Measurements from ENCODE around the gene MPDU1. TPM values are rescaled to one million over a fixed set of nuclear protein-coding genes. Genes with fewer than 3 reads are reported as not detected.

Gene MPDU1
- total RNA-seq, 1 donor from 2014 or later: 36.7 TPM

- peak; percentile 43 for ATAC-seq
Observed at GRCh38 chr17:7560172-7561027, 23.3 kb upstream of the MPDU1 start.

GRCh38 chr17:7561028-7561575 is 22.6 kb upstream of the MPDU1 start:
- peak; percentile 80 for ATAC-seq

GRCh38 chr17:7561589-7562207 is 22.0 kb upstream of the MPDU1 start, which contains the start of gene SENP3:
Gene SENP3 (plus strand): TSS chr17:7561919. CDS start chr17:7563077, 1,158 bp downstream.
- peak; percentile 85 for ATAC-seq

- no peak for ATAC-seq
Observed at GRCh38 chr17:7562208-7562605, 21.4 kb upstream of the MPDU1 start.

GRCh38 chr17:7563115-7563869 is 20.4 kb upstream of the MPDU1 start:
- ATAC-seq: no peak

- no peak for ATAC-seq
Observed at GRCh38 chr17:7569571-7569970, 14.1 kb upstream of the MPDU1 start.

GRCh38 chr17:7570351-7570750 is 13.3 kb upstream of the MPDU1 start:
- no peak for ATAC-seq

- no peak for ATAC-seq
Observed at GRCh38 chr17:7572338-7572587, 11.4 kb upstream of the MPDU1 start.

- peak; percentile 91 for ATAC-seq
Observed at GRCh38 chr17:7572588-7573323, 10.9 kb upstream of the MPDU1 start.

- ATAC-seq: peak; percentile 65
Observed at GRCh38 chr17:7573324-7574080, 10.2 kb upstream of the MPDU1 start.

- ATAC-seq: no peak
Observed at GRCh38 chr17:7574176-7574953, 9.3 kb upstream of the MPDU1 start.

- ATAC-seq: no peak
Observed at GRCh38 chr17:7575481-7575883, 8.2 kb upstream of the MPDU1 start.

- ATAC-seq: no peak
Observed at GRCh38 chr17:7575959-7576358, 7.7 kb upstream of the MPDU1 start.

GRCh38 chr17:7576432-7576937 is 7.2 kb upstream of the MPDU1 start:
- ATAC-seq: no peak

GRCh38 chr17:7577327-7578199 is 6.1 kb upstream of the MPDU1 start:
- ATAC-seq: no peak

GRCh38 chr17:7579001-7579833 is 4.4 kb upstream of the MPDU1 start, which contains the start of gene CD68:
Gene CD68 (plus strand): TSS chr17:7579638. CDS start chr17:7579678, 40 bp downstream.
- peak; percentile 76 for ATAC-seq

GRCh38 chr17:7579834-7580603 is 3.6 kb upstream of the MPDU1 start:
- no peak for ATAC-seq

Measured in esophagus mucosa (tissue), 1 donor.